Fibroblast of peridontal ligament (primary cell): Measurements from ENCODE around the gene OMG.
"Not testable (repeated sequence)": the region's sequence is repeated elsewhere in the genome, so short reads cannot be mapped to it uniquely, and the experiment has no call there.

ENCODE experiments used
- DNase-seq: peaks from one replicate; pipeline ENCODE4 v3.0.0-alpha.2; 2010; ENCODE audit errors: extremely low read depth

The OMG gene

DNA sequence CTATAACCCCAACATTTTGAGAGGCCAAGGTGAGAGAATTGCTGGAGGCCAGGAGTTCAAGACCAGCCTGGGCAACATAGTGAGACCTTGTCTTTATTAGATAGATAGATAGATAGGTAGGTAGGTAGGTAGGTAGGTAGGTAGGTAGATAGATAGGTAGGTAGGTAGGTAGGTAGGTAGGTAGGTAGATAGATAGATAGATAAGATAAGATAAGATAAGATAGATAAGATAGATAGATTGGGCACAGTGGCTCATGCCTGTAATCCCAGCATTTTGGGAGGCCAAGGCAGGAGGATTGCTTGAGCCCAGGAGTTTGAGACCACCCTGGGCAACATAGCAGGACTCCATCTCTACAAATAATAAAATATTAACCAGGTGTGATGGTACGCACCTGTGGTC lies 34.1 kb downstream of the OMG start:
- DNase-seq: not testable (repeated sequence)

DNA sequence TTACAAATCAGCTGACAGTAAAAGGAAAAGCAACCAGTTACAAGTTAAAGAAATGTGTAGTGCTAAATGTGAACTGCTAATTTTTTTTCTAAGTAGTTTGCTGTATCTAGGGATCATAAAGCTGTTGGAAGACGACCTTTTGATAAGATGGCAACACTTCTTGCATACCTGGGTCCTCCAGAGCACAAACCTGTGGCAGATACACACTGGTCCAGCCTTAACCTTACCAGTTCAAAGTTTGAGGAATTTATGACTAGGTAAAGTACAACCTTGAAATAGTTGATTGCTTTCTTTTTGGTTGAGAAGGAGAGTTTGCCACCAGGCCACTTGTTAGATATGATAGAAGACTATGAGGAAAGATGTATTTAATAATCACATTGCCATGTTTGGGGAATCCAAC lies 35.4 kb downstream of the OMG start:
- no peak for DNase-seq

DNA sequence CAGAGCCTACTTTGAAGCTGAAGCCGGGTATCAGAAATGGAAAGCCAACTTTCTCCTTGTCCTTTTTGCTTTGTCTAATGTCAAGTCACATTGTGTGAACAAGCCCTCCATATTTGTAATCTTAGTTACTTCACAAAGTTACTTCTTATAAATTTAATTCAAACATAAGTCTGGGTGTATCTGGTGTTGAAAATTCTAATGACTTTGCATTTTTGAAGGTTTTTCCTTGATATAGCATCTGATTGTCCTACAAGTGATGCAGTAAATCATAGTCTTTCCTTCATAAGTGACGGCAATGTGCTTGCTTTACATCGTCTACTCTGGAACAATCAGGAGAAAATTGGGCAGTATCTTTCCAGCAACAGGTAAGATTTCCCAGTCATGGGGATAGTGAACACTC lies 36.9 kb downstream of the OMG start:
- no peak for DNase-seq

DNA sequence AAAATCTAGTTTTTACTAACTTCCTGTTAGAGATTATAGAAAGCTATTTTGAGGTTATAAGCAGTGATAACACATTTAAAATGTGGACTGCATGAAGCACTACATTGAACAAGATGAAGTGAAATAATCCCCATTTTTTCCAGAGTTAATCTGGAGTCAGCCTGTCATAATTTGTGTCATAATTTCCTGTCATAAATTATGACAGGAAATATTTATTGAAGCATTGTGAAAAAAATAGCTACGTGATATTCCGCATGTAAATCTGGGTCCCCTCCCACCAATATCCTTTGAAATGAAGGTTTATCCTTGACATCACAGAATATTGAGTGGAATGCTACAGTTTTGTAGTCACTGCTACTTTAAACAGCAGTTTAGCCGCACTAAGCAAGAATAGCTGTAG lies 40.1 kb downstream of the OMG start:
- DNase-seq: no peak

DNA sequence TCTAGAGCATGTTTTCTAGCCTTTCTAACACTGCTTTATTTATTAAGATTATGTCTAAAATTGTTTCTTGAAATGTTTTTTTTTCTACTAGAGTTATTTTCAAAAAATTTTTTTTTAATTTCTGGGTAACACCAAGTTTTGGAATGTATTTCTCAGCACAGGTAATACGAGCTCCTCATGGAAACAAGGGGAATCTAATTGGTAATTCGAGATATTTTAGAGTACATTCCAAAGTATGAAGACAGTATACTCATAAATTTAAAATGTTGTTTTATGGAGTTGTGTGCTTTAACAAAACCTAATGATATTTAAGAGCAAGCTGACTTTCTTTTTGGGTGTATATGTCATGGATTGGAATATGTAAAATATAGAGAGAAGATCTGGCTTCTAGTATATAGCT lies 42.4 kb downstream of the OMG start:
- DNase-seq: no peak

DNA sequence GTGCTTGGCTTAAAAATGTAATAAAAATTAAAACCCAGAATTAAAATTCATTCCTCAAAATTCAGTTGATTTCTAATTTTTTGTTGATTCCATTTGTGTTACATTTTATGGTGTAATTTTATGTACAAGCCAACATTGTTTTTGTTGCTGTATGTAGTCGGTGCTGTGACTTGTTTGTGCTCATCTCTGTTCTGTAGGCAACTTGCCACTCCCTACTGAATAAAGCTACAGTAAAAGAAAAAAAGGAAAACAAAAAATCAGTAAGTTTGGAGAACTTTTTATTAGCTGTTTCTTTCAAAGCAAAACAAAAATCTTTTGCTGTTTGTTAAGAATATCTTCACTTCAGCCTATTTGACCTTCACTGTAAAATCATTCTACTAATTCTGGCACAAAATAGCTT lies 44.3 kb downstream of the OMG start:
- DNase-seq: no peak

DNA sequence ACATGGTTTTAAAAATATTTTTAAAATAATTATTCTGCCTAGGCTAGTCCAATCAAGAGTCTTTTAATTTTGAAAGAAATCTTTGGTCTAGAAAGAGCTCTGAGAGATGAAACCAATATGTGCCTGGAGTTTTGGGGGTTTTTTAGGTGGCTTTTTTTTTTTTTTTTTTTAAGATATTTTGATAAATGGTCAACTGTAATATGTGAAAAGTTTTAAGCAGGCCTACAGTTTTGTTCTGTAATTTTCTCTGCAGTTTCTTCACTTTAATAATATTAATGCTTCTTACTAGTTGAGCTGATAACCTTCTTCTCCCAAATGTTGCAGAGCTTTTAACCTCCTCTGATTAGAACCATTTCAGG lies 45.1 kb downstream of the OMG start:
- no peak for DNase-seq

DNA sequence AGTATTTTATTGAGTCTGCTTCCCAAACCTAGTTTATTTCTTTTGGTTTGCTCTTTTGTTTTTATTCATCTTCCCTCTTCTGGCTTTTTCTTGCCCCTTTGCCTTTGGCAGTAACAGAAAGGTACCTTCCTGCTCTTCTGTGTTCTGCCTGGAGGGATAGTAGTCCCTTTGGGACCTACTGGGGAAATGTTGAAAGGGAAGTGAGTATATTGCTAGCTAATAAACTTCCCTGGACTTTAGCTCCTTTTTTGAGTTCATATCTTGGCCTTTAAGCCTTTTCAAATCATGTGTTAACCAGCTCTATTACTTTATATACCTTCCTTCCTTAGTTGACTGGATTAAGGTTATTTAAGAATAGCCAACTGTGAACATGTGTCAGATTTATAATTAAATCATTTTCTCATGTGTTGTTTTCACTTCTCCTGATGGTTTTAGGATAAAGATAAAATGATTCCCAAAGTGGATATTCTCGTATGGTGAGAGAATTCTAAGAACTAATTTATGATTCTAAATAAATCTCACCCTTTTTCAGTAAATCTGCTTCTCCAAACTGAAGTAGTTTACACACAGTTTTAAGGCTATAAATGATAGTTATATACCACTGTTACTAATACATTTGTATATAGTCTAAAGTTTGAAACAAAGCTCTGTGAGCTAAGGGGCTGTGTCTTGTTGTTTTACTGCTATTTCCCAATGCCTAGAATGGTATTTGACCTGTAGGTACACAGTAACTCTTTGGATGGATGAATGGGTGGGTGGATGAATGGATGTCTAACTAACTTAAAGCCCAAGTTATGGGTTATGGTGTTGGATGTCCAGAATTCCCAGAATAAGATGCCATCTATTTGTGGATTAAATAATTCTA lies 45.7 kb downstream of the OMG start:
- DNase-seq: no peak

DNA sequence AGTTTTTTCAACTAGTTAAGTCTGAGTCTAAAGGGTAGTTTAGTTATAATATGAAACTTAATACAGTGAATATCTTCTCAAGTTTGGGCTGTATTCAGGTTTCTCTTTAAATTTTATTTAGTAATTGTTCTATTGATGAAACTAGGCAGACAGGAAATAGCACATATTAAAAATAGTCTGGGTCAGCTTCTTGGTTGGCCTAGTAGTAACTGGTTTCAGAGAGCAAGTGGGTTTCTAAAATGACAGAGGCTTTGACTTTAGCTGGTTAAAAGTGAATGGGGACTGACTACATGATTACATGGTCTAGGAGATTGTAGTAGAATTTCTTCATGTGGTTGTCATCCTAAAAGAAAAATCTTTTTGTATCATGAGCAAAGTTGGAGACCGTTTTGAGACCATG lies 46.8 kb downstream of the OMG start:
- no peak for DNase-seq

DNA sequence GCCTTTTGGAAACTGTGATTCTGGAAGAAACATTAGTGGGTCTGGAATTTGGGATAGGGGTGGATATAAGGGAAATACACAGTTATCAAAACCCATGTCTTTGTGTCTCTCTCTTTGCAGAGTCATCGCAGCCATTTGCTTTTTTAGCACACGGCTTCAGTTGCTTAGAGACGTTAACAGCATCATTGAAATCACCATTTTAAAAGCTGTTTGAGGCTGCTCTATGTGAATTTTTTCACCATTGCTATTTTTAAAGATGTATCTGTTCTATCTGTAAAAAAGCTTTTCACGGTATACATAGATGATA lies 47.3 kb downstream of the OMG start:
- DNase-seq: no peak

DNA sequence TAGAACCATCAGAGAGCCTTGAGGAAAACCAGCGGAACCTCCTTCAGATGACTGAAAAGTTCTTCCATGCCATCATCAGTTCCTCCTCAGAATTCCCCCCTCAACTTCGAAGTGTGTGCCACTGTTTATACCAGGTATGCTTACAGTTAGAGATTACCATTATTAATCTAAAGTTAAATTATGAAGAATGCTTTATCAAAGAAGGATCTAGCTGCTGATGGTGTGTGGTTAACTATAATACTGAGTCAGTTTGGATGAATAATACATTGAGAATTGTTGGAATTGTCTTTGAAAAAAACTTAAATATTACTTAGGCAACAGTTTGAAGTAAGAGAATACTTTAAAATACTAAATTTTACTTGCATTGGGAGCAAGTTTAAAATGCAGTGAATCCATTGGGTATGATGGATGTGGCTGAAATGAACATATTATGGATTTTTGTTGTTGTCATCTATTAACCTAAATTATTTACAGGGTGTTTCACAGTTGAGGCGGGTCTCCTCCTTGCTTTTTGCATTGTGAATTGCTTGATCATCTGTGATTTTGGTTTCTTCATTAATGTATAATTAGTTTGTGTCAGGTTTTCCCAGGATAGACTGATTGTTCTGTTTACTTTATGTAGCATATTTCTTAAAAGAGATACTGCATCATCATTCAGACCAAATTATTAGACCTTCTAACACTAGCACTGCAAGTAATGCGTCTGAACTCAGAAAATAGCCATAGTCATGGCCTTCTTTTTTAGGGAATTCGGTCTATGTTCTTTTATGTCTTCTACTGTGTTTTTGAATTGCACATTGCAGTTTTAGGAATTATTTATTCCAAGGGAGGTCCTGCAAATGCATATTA lies 47.8 kb downstream of the OMG start:
- peak; percentile 76 for DNase-seq
